KMS-11 (cell line): ENCODE measurements around the gene NKD1.

Source experiments
- H2AFZ ChIP-seq: fragments of 200-600 bp; sonication (generic); 2 replicates; pipeline ENCODE4 v1.6.1; 2016; ENCODE audit warnings: antibody characterized with exemption, mixed run types, low read depth
- H3K27ac ChIP-seq: fragments of 200-600 bp; sonication (generic); 2 replicates; pipeline ENCODE4 v1.6.1; 2016; ENCODE audit warnings: mild to moderate bottlenecking, mixed run types
- H3K27me3 ChIP-seq: fragments of 200-600 bp; sonication (generic); 2 replicates; pipeline ENCODE4 v1.6.1; 2017; ENCODE audit warnings: mild to moderate bottlenecking, low read depth, mixed run types, moderate library complexity; ENCODE audit not compliant: insufficient read depth
- H3K36me3 ChIP-seq: fragments of 200-600 bp; sonication (generic); 2 replicates; pipeline ENCODE4 v1.6.1; 2017; ENCODE audit warnings: mild to moderate bottlenecking, mixed run types; ENCODE audit not compliant: insufficient read depth
- H3K4me1 ChIP-seq: fragments of 200-600 bp; sonication (generic); 2 replicates; pipeline ENCODE4 v1.6.1; 2016; ENCODE audit warnings: mild to moderate bottlenecking, low read depth, mixed run types; ENCODE audit not compliant: poor library complexity, severe bottlenecking
- H3K4me2 ChIP-seq: fragments of 200-600 bp; sonication (generic); 2 replicates; pipeline ENCODE4 v1.7.0; 2016; ENCODE audit warnings: mild to moderate bottlenecking, mixed run types
- H3K4me3 ChIP-seq: fragments of 200-600 bp; sonication (generic); IDR thresholded peaks from 2 replicates; pipeline ENCODE4 v1.6.1; 2017; ENCODE audit warnings: low read depth, low read length, mixed read lengths; ENCODE audit not compliant: insufficient read depth
- H3K79me2 ChIP-seq: fragments of 200-600 bp; sonication (generic); 2 replicates; pipeline ENCODE4 v1.6.1; 2016; ENCODE audit warnings: low read depth, mixed run types; ENCODE audit not compliant: insufficient read depth
- H3K9ac ChIP-seq: fragments of 200-600 bp; sonication (generic); 2 replicates; pipeline ENCODE4 v1.6.1; 2016; ENCODE audit warnings: mild to moderate bottlenecking, mixed run types
- H4K20me1 ChIP-seq: fragments of 200-600 bp; sonication (generic); 2 replicates; pipeline ENCODE4 v1.6.1; 2016; ENCODE audit warnings: mild to moderate bottlenecking, mixed run types; ENCODE audit not compliant: insufficient read depth
- TF ChIP-seq, protein P1 (sequence below): fragments of 200-600 bp; sonication (generic); conservative IDR thresholded peaks from 2 replicates; pipeline ENCODE4 v1.6.1; 2017; ENCODE audit warnings: low read depth, mild to moderate bottlenecking, antibody characterized with exemption, low read length, moderate library complexity, mixed read lengths

NKD1 gene, protein sequence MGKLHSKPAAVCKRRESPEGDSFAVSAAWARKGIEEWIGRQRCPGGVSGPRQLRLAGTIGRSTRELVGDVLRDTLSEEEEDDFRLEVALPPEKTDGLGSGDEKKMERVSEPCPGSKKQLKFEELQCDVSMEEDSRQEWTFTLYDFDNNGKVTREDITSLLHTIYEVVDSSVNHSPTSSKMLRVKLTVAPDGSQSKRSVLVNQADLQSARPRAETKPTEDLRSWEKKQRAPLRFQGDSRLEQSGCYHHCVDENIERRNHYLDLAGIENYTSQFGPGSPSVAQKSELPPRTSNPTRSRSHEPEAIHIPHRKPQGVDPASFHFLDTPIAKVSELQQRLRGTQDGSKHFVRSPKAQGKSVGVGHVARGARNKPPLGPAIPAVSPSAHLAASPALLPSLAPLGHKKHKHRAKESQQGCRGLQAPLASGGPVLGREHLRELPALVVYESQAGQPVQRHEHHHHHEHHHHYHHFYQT

DNA sequence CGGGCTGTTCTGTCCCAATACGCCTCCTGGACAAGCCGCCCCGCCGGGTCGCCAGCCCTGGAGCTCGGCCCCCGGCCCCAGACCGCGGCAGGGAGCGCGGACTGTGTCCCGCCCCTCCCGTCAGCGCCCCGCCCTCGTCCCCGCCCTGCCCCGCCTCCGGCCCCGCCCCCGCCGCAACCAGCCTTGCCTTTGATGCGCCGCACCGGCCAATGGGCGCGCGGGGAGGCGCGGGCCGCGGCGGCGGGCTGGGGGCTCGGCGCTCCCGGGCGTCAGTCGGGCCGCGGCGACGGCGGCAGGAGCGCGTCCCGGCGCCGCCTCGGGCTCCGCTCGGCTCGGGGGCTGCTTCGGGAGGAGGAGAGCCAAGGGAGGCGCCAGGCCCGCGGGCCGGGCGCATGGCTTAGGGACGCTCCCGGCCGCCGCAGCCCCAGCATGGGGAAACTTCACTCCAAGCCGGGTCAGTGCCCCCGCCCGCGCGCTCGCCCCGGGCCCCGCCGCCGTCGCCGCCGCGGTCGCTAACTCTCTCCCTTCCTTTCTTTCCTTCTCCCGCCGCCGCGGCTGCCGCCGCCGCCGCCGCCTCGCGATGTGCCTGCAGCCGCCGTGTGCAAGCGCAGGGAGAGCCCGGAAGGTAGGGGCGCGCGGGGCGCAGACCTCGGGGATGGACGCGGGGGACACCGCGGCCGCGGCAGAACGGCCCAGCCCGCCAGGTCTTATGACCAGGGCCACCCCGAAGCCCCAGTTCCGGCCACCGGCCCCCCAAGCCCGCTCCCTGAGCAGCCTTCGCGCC lies at the start of gene NKD1:
NKD1 (plus strand) TSS at position 272 of the 784 bp plus-strand sequence; CDS start at position 430, 158 bp downstream.
- Histone ChIP-seq H3K9ac (no peak within 1 kb of the TSS), H3K4me1 (no peaks in the 10 kb centered on the region), H2AFZ (peak within 1 kb of the TSS; percentile 79), H3K4me3 (no peak within 1 kb of the TSS), H3K79me2 (no peaks in the 10 kb centered on the region), H3K27ac (no peak within 1 kb of the TSS), H3K4me2 (peak within 1 kb of the TSS; percentile 63), H3K27me3 (peaks cover 3% of the 10 kb centered on the region; the same call in 1 of the 2 replicates), H4K20me1 (no peaks in the 10 kb centered on the region), H3K36me3 (no peaks in the 10 kb centered on the region)
- TF ChIP-seq, protein P1, sequence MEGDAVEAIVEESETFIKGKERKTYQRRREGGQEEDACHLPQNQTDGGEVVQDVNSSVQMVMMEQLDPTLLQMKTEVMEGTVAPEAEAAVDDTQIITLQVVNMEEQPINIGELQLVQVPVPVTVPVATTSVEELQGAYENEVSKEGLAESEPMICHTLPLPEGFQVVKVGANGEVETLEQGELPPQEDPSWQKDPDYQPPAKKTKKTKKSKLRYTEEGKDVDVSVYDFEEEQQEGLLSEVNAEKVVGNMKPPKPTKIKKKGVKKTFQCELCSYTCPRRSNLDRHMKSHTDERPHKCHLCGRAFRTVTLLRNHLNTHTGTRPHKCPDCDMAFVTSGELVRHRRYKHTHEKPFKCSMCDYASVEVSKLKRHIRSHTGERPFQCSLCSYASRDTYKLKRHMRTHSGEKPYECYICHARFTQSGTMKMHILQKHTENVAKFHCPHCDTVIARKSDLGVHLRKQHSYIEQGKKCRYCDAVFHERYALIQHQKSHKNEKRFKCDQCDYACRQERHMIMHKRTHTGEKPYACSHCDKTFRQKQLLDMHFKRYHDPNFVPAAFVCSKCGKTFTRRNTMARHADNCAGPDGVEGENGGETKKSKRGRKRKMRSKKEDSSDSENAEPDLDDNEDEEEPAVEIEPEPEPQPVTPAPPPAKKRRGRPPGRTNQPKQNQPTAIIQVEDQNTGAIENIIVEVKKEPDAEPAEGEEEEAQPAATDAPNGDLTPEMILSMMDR, result no peak

DNA sequence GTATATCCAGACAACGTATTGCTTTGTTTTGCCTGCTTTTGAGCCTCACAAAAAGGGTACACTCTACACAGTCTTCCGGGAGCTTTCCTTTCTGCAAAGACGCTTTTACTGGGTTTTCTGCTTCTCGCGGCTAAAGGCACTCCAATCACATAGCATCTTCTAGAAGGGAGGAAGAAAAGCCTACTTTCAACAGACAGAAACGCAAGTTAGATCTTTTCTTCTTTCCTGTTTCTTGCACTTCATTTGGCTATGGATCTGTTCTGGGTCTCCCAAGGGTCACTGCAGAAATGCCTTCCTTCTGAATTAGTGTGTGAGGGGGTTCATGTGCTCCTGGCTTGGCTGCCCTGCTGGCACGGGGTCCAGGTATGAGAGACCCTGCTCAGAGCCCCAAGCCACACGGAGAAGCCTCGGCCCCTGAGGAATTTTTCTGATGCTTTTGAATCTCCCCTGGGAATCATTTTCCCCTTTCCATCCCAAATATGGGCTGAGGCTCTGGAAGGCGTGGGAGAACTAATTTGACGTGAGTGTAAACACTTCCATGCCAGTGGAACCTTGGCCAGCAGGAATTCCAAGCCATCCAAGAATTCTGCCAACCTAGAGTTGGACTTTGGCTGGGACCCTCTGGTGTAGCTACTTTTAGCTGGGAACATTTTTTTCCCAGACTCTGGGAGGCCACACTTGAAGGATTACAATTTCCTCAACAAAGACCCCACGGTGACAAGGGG lies 49.6 kb upstream of the NKD1 start:
- TF ChIP-seq, protein P1, result no peak
- Histone ChIP-seq H3K4me2 (no peak overlapping the region), H3K9ac (no peak overlapping the region), H4K20me1 (no peaks in the 10 kb centered on the region), H3K4me3 (no peak overlapping the region), H3K79me2 (no peaks in the 10 kb centered on the region), H3K36me3 (no peaks in the 10 kb centered on the region), H3K4me1 (no peaks in the 10 kb centered on the region), H3K27ac (no peak overlapping the region), H2AFZ (no peak overlapping the region), H3K27me3 (no peaks in the 10 kb centered on the region)

GRCh38 chr16:50499254-50499653 lies 48.9 kb upstream of the NKD1 start:
- no peak overlapping the region for H3K4me3 ChIP-seq
- no peaks in the 10 kb centered on the region for H3K36me3 ChIP-seq
- H3K9ac ChIP-seq, result no peak overlapping the region
- no peak overlapping the region for H3K4me2 ChIP-seq
- TF ChIP-seq, protein P1, result no peak
- no peak overlapping the region for H3K27ac ChIP-seq
- H3K27me3 ChIP-seq, result no peaks in the 10 kb centered on the region
- H2AFZ ChIP-seq, result no peak overlapping the region
- no peaks in the 10 kb centered on the region for H3K79me2 ChIP-seq
- no peaks in the 10 kb centered on the region for H3K4me1 ChIP-seq
- no peaks in the 10 kb centered on the region for H4K20me1 ChIP-seq

- Histone ChIP-seq H3K79me2 (no peaks in the 10 kb centered on the region), H3K27ac (no peak overlapping the region), H3K27me3 (no peaks in the 10 kb centered on the region), H3K4me1 (no peaks in the 10 kb centered on the region), H3K4me3 (no peak overlapping the region), H3K4me2 (no peak overlapping the region), H2AFZ (no peak overlapping the region), H3K36me3 (no peaks in the 10 kb centered on the region), H4K20me1 (no peaks in the 10 kb centered on the region), H3K9ac (no peak overlapping the region)
- TF ChIP-seq, protein P1, result no peak
Measured at GRCh38 chr16:50500171-50500874, 47.9 kb upstream of the NKD1 start.
